HG02938 (cell line): ENCODE results near the gene PSMC6.
A peak's percentile ranks its signal among the peaks of the same experiment; 100 is the strongest.

Source experiments
- ATAC-seq: cut with Tn5 transposase; IDR thresholded peaks from one replicate; pipeline ENCODE4 v1.9.1; 2021; ENCODE audit warnings: mild to moderate bottlenecking, moderate library complexity; ENCODE audit not compliant: unreplicated experiment

PSMC6 gene

GRCh38 chr14:52706724-52707706, at the start of gene PSMC6:
Gene PSMC6 (plus strand): TSS chr14:52707200. CDS start chr14:52707220, 20 bp downstream.
- peak; percentile 94 for ATAC-seq

DNA sequence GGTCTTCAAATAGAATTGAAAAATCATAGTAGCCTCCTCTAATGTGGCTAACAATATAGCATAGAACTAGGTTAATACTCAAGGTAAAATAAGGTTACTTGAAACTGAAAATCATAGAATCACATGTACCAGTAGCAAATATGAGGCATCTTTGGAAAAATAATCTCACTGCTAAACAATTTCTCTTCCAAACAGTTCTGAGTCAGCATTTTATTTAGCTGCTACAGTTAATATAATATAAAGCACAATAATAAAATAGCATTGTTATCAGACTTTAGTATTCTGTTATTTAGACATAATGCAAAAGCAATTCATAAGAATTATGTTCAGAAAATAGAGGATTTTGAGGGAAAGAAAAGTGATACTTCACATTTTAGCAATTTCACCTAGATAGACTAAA, 46.7 kb upstream of the PSMC6 start:
- ATAC-seq, result no peak

- ATAC-seq, result no peak
Measured at GRCh38 chr14:52660832-52661231, 46.2 kb upstream of the PSMC6 start.

GRCh38 chr14:52661314-52661713, 45.7 kb upstream of the PSMC6 start:
- ATAC-seq, result no peak

DNA sequence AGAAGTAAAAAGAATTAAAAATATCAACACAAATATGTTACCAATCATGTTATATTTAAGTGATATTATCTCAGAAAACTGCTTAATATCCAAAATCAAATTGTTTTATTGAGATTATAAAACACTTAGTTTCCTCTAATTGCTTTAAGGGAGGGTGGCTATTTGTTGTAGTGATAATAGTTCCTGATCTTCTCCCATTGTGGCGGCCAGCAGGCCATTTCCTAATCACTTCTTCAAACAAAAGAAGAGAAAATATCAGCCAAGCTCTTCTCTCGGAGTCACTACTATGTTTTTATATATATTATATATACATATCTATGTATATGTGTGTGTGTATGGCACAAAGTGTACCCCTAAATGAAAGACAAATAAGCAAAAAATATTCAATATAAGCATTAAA, 43.1 kb upstream of the PSMC6 start:
- no peak for ATAC-seq

DNA sequence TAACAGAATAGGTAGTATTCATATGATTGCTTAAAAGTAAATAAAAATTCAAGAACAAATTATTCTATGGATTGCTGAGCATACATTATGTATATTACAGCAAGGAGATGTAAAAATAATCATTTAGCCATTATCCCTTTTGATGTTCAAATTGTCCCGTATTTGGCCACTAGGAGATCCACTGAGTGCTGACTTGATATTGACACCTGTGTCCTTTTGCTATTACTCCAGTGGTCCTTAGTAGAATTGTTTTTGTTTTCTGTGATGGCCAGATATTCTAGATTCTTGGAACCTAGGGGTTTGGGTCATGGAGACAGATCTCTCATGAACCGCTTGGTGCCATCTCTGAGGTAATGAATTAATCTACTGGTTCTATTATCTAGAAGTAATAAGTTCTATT, 28.4 kb upstream of the PSMC6 start:
- no peak for ATAC-seq

DNA sequence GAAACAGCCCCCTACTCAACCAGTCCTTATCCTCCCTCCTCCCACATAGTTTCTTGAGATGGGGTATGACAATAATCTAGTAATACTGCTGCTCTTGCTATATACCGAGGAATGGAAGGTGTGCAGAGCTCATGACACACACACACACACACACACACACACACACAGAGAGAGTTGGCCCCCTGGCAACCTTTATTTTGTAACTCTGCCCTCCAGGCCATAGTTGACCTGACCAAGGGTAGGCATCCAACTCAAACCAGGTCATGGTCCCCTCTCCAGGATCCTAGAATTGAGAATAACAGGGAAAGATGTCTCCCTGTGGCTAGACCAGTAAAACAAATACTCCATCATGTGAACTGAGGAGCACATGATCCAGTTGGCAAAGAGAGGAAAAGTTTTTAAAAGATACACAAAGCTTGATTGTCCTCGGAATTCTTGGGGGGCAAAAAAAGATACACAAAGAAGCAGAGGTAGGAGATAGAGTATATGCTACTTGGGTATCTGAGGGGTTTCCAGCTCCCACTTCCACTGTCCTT, 22.9 kb upstream of the PSMC6 start:
- ATAC-seq, result no peak

DNA sequence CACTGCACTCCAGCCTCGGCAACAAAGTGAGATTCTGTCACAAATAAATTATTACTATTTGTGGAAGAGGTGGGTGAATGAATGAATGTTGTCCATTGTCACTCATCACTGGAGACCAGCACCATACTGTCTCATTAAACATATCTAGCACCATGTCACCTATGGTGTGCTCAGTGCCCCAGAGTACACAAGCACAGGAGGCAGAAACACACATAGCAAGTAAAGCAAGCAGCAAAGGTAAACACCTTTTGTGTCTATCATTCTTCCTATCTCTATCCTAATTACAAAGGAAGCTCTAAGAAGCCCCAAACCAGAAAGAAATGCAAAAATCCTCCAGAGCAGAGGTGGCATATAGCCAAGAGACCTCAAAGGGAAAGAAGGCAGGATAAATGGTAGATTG, 20.8 kb upstream of the PSMC6 start:
- ATAC-seq, result no peak

DNA sequence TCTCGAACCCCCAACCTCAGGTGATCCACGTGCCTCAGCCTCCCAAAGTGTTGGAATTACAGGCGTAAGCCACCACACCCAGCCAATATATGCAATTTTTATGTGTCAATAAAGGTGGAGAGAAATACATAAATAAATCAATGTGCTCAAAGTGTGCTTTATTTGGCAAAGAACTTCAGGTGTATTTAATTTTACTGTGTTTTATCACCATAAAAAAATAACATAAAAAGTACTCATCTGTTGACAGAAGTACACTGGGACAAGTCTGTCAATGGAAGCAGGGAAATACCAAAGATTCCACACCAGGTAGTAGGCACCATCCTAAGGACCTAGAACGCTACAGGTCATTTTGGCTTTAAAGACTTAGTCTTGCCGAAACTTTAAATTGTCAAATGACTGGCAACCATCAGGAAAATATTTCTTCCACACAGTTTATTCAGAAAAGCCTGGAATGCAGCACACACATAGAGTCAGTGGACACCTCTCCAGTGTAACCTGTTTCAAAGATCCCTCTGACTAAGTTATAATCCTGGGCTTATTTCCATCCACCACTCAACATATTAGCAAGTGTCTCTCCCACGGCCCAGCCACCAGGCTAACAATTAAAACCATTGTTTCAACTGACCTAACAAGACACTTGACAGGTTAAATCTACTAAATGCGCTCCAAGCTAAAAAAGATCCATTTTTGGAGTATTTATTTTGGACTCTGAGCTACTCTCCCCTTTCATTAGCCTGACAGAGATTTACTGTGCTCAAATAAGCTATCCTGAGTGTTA, 15.8 kb upstream of the PSMC6 start:
- ATAC-seq, result no peak

DNA sequence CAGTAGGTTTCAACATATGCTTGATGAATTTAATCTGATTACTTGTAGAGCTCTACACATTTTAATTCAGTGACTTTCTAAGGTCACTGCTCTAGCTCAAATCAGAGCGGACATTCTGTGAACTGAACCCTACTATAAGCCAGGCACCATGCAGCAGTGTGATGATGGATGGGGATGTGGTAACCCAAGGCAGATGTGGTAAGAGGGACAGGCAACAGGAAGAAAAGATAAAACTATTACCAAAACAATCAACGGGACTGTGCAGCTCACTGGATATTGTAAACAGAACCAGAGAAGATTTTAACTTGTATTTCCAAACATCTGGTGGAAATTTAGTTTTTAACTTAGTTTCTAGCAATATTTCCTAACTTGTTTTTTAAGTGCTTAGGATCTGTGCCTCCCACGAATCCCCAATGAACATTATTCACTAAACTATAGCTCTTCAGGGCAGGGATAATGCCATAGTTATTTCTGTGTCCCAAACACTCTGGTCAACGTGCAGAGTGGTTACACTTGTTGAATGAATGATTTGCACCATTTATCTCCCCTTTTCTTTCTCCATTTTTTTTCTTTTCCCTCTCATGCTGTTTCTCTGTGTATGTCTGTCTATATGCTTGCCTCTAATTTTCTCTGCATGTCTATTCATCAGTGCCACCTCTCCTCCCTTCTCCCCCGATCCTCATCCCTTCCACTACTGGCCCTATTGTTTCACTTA, 14.6 kb upstream of the PSMC6 start:
- no peak for ATAC-seq

- ATAC-seq, result no peak
Measured at GRCh38 chr14:52693036-52693435, 14.0 kb upstream of the PSMC6 start.

GRCh38 chr14:52693532-52693931, 13.5 kb upstream of the PSMC6 start:
- no peak for ATAC-seq

GRCh38 chr14:52694761-52695480, 12.1 kb upstream of the PSMC6 start:
- peak; percentile 60 for ATAC-seq

DNA sequence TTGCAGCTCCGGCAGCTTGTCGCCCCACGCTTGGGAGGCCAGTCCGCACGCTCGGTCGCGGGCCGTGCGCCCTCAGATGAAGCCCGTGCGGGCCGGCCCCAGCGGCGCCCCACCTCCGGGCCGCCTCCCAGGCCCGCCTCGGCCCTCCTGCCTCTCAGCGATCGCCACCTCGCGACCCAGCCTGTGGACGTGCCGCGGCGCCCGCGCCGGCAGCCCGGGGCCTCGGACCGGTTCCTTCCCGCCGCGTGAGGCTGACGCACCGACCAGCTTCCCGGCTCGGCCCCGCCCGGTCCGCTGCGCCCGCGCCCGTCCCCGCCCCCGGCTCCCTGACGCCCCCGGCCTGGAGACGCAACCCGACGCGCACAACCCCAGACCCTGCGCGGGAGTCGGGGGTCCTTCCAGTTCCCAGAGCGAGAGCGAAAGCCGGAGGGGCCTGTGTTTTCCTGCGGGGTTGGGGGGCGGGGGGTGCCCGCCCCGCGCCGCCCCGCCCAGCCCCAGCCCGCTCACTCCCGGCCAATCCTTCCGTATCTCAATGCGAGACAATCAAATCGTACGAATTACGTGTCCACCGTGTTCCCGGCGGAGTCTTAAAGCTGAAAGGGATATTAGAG, 11.4 kb upstream of the PSMC6 start, which contains the start of gene ERO1A:
Gene ERO1A (minus strand): TSS at position 78 of the 611 bp plus-strand sequence. CDS start 77 bp downstream, at position 1.
- ATAC-seq, result peak; percentile 42

DNA sequence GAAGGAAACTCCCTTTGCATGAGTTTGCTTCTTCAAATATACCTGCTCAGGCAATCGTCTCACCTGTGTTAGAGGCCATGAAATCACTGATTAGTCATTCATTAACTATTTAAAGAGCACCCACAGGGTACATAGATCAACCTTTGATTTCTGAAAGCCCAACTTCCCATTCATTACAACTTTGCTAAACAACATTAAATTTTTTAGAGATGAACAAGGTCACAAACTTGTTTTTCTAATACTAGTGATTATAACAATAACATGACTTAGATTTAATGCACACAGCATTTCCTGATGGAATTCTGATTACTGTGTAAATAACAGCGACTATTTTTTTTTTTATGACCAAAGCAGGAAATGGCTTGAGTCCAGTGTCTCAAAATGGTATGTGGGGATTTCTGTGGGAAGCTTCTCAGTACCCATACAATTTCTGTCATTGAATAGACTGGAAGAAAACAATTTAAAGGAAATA, 6.3 kb upstream of the PSMC6 start:
- no peak for ATAC-seq

DNA sequence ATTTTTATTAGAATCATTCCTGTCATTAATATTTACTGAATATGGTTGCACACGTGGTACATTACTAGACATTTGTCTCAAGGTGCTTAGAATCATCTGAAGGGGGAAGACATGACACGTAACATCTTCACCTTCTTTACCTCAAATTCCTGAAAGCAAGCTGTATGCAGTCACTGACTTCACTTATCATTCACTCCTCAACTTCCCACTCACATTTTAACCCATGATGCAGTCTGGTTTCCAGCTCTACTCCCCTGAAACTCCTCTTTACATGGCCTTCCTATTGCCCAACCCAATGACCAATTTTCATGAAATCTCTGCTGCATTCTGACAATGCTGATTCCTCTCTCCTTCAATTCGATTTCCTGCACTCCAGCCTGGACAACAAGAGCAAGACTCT, 5.8 kb upstream of the PSMC6 start:
- no peak for ATAC-seq

DNA sequence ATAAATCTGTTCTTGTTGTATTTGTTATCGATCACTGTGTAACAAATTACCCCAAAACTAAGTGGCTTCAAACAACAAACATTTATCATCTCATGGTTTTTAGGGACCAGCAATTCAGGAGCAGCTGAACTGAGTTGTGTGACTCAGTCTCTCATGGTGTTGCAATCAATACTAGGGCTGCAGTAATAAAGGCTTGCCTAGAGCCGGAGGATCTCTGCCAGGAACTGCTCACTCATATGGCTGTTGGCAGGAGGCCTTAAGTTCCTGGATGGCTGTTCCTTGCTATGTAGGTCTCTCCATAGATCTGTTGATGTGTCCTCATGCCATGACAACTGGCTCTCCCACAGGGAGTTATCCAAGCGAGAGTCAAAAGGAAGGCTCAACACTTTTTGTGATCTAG, 3.8 kb upstream of the PSMC6 start:
- ATAC-seq, result no peak

DNA sequence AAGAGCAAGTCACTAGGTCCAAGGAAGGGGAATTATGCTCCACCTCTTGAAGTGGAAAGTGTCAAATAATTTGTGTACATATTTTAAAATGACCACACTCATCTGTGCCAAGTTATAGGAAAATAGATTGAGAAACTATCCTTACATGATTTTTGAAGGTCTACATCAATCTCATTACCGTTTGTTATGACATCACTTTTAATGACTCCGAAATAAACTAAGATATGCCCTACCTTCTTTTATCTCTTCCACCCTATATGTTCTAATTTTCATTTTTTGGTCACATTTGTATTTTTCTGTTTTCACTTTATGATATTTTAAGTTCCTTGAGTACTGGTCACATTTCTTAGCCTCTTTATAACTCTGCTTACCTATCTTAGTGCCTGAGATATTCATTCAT, 3.3 kb upstream of the PSMC6 start:
- ATAC-seq, result no peak

- ATAC-seq, result no peak
Measured at GRCh38 chr14:52706286-52706685, 714 bp upstream of the PSMC6 start.

- no peak for ATAC-seq
Measured at GRCh38 chr14:52711666-52712065, 4.7 kb downstream of the PSMC6 start.
